OCI-LY3 (cell line): ENCODE measurements around the gene ALDH3B2.

Experiments used
- CTCF ChIP-seq: fragments of 200-600, 300-600 bp; sonication (generic); IDR thresholded peaks from 2 replicates; pipeline ENCODE4 v1.5.1; 2014; ENCODE audit warnings: antibody characterized with exemption, low read length, low read depth
- EZH2phosphoT487 ChIP-seq: fragments of 200-600 bp; shearing (Covaris generic); IDR thresholded peaks from 2 replicates; pipeline ENCODE4 v1.6.1; 2018; ENCODE audit warnings: antibody characterized with exemption, mixed run types, low read depth

- no peak for TF ChIP-seq CTCF
- TF ChIP-seq EZH2phosphoT487, result no peak
These were observed 25.7 kb upstream of the ALDH3B2 start for GRCh38 chr11:67700141-67700540.
